Mesenteric fat pad (tissue), 1 donor: Measurements from ENCODE around the gene TRDN. TPM values are rescaled to one million over a fixed set of nuclear protein-coding genes. Genes with fewer than 3 reads are reported as not detected.

Experiments used
- DNase-seq: peaks from one replicate; pipeline ENCODE4 v3.0.0-alpha.2; 2020; ENCODE audit warnings: low spot score
- long read RNA-seq: library from polyadenylated mRNA; unstranded; transcript quantifications from one replicate; pipeline ENCODE4 v2.0.0, GENCODE V29; 2020
- total RNA-seq: library from RNA; stranded (reverse); fragmentation: NEBNext Ultra II Directional; extraction: Animal tissue kit (Norgen Biotek cat#: 25700); gene quantifications from one replicate; pipeline ENCODE4 v1.2.1, GENCODE V29; 2021
- donor health status: DM: yes; HTN: yes; CAD: no.

Gene TRDN, protein sequence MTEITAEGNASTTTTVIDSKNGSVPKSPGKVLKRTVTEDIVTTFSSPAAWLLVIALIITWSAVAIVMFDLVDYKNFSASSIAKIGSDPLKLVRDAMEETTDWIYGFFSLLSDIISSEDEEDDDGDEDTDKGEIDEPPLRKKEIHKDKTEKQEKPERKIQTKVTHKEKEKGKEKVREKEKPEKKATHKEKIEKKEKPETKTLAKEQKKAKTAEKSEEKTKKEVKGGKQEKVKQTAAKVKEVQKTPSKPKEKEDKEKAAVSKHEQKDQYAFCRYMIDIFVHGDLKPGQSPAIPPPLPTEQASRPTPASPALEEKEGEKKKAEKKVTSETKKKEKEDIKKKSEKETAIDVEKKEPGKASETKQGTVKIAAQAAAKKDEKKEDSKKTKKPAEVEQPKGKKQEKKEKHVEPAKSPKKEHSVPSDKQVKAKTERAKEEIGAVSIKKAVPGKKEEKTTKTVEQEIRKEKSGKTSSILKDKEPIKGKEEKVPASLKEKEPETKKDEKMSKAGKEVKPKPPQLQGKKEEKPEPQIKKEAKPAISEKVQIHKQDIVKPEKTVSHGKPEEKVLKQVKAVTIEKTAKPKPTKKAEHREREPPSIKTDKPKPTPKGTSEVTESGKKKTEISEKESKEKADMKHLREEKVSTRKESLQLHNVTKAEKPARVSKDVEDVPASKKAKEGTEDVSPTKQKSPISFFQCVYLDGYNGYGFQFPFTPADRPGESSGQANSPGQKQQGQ
- 0.77 TPM for total RNA-seq
- long read RNA-seq = 0 reads

DNA sequence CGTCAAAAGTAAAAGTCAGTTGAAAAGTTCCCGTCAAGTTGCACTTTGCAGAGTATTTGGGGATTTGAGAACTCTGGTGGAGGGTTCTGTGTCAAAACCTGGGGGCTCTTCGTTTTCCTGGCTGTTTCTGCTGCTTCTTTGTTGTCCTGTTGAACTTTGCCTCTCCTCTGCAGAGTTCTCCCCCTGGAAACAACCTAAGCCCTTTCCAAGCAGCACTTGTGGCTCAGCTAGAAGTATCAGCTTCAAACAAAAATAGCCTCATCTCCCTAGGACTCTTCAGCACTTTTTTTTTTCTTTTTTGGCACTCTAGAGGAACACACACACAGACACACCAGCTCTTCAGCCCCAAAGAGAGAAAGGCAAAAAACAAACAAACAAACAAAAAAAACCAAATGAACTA lies at the start of gene TRDN:
TRDN (minus strand) TSS at position 169 of the 400 bp plus-strand sequence. CDS start 175 bp downstream, outside the sequence.
- DNase-seq = no peak

DNA sequence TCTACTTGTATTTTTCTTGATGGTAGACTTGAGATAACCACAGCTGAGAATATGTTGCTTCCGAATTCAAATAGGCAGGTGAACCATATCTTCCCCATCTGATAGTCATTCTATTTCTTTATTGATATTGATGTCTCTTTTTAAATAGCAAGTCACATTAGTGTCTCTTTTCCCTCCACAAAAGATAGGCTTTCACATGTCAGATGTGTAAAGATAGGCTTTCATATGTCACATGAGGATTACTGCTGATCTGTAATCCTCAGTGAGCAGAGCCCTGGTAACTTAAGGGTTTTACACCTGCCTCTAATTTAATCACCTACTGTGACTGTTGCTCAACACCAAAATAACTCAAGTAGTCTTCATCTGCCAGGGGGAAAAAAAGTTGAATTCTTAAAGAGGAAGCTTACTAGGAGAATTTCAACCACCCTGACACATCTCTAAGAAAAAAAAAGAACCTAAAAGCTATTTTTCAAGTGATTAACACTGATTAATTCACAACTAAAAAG lies 45.3 kb upstream of the TRDN start:
- no peak for DNase-seq

DNA sequence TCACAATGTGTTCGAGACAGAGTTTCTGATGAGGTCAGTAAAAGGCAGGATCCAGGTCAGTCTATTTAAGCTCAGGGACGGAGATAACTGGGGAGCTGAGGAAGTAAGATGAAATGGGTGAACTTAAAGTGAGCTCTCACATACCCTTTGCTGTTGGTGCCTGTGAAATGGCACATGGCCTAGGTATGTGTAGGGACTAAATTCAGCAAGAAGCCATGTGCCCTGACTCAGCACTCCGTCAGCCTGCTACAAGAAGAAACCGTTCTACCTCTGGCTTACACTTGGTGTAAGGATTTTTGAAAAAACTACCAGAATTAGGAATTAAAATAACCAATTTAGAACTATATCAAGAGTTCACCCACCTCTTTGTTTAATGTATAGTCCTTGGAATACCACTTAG lies 41.1 kb upstream of the TRDN start:
- no peak for DNase-seq

DNA sequence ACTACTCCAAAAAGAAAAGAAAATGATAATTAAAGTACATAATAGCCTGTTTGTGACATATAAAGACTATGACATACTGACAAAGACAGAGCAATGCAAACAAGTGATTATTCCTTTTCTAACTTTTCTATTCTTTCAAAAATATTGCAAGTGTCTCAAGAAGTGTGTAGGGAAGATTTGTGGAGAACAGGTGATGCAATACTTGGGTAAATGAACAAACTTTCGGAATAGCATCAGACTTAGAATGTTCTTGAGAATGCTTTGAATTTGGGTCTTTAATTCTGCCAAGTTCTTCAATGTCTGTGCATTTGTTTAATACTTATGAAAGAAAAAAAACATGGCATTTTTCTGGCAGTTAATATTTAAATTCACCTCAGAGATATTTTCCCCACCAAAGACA lies 40.0 kb upstream of the TRDN start:
- no peak for DNase-seq

DNA sequence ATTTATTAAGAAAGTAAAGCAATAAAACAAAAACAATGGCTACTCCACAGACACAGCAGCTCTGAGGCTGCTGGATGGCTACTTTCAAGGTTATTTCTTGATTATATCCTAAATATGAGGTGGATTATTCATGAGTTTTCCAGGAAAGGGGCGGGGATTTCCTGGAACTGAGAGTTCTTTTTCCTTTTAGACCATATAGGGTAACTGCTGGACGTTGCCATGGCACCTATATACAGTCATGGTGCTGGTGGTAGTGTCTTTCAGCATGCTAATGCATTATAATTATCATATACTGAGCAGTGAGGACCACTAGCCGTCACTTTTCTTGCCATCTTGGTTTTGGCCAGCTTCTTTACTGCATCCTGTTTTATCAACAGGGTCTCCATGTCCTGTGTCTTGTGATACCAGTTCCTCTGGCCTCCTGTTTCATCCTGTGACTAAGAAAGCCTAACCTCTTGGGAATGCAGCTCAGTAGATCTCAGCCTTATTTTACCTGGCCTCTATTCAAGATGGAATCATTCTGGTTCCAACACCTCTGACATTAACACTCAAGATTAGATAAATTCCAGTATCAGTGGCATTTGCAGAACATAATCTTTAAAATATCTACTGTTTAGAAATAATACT lies 32.3 kb upstream of the TRDN start:
- no peak for DNase-seq

DNA sequence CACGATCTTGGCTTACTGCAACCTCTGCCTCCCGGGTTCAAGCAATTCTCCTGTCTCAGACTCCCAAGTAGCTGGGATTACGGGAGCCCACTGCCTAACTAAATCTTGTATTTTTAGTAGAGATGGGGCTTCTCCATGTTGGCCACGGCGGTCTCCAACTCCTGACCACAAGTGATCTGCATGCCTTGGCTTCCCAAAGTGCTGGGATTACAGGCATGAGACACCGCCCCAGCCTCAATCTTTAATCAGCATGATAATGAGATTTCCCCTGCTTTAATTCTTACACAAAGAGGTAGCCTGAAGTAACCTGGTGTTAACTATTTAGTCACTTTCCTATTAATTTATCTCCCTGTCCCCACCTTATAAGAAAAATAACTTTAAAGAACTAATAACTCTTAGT lies 31.3 kb upstream of the TRDN start:
- DNase-seq = no peak

DNA sequence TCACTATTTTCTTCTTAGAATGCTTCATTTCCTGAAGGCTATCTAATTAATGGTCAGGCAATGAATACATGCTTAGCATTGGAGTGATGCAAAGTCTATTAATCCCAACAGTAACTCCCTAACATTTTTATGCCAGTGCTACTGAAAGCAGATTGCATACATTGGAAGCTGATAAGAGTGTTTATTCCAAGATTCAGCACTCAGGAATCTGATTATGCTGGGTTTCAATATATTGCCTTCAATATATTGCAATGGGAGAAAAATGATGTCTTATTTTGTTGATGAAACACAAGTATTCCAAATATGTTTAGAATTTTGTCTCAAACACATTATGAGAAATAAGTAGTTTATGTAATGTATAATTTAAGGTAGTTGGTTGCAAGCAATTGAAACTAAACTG lies 26.7 kb upstream of the TRDN start:
- DNase-seq = no peak

DNA sequence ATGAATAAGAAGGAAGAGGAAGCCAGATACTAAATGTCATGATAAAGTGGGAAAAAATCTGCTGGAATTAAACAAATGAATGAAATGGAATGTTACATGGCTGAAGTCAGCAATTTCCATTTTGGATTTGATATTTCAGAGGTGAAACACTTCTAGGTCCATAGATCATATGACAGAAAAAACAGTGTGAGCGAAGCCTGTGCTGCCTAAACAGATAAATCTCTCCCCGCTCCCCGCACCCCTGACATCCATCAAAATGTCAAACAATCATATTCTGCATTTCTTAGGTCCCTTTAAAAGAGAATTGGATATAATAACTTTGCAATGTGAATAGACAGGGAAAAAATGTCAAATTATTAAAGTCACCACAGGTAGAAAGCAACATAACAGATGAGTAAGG lies 26.0 kb upstream of the TRDN start:
- DNase-seq = no peak

DNA sequence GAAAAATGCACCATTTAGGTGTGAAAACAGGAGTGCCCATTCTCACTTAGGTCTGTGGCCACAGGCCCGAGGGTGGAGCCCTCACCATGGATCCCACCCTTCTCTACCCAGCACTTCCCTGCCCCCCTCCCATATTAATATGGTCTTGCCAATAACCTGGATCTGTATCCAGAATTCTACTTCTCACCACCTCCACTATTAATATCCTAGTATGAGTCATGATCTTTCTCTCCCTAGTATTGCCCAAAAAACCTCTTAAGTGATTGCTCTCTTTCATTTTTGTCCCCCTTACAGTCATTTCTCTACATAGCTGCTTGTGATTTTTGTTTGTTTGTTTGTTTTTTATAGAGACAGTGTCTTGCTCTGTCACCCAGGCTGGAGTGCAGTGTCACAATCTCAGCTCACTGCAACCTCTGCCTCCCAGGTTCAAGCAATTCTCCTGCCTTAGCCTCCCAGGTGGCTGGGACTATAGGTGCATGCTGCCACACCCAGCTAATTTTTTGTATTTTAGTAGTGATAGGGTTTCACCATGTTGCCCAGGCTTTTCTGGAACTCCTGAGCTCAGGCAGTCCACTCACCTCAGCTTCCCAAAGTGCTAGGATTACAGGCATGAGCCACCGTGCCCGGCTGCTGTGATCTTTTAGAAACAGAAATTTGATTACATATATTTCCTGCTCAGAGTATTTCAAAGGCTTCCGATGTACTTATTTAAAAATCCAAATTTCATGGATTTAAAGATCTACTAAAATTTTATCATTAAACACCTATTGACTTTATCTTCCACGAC lies 24.5 kb upstream of the TRDN start:
- no peak for DNase-seq

DNA sequence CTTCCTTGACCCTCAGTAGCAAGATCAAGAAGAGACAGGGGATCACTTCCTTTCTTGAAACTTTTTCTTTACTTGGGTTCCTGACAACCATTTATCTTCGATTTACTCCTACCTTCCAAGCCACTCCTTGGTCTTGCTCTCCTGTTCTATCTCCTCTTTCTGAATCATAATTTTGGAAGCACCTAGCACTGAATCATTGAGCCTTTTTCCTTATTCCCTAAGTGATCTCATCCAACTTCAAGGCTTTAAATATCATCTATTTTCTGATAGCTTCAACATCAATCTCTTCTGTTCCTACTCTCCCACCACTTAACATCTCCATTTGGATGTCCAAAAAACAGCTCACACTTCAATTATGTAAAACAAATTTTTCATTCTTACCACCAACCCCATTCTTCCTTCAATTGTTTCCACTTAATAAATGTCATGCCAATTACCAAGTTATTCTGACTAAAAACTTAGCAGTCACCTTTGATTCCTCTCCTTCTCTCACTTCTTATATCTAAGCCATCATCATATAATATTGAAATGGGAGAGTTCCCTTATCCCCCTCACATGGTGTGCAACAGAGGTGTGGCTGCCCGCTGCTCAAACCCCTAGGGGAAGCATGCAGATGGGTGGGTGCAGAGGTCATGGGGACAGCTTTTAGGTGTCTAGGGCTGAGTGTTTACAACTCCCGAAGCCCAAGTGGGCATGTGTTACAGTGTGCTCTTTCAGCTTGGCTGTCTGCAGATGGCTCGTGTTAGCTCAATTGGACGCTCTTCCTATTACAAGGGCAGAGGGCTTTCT lies 23.4 kb upstream of the TRDN start:
- no peak for DNase-seq

DNA sequence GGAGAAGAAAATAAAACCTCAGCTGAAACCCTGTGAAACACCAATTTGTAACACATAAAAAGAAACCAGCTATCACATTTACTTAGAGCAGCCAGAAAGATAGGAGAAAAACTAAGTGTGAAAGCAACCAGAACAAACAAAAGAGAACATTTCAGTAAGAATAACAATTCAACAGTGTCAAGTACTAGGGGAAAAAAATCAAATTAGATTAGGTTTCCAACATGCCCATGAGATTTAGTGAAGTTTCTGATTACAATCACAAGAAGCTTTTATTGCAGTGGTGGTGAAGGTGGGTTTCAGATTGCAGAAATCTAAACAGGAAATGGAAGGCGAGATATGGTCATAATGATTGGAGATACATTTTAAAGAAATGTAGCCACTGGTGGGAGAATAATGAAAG lies 22.1 kb upstream of the TRDN start:
- DNase-seq = no peak

DNA sequence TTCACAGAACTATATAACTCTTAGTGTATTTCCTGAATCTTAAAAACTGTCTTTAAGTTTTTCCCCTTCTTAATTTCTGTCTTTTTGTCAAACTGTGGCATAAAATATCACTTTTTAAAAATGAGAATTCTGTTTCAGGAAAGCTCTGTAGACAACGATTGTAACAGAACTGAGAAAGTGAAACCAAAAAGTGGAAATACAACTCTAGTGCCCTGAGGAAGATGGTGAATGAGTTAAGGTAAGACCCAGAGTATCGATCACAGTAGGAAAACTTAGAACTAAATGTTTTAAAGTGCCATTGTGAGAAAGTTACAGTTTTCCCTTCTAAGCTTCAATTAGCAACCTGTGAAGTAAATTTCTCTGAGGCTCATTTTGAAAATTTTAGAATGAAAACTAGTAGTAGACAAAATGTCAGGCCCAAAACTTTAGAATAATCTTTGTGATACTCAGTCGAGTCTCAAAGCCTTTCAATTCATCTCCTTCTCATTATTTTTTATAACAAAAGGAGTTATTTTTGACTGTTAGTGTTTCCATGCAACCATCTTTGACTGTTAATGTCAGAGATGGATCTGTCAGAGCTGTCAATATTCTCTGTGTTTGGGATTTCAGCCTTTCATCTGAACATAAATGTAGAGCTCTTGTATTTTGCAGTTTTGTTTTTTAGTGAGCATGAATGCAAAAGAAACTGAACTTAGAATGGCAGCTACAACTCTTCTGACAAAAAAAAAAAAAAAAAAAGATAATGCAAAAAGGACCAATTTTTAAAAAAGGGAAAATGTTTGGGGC lies 19.0 kb upstream of the TRDN start:
- DNase-seq = no peak

DNA sequence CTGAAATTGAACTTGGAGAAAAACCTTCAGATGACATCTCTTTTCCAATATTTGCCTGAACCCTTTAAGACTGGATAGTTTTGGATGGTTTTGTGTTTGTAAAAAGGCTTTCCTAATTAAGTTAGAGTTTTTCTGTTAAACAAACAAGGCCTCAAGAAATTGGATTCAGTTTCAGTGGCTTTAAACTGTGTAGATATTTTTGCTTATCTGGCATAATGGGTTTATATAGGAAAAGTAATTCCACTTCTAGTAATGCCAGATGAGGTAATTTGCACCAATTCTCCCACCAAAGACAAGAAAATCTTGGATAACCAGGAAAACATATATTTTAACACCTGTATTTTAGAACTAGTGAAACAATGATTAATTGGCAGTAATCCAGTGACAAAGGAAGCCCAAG lies 12.0 kb upstream of the TRDN start:
- DNase-seq = no peak

DNA sequence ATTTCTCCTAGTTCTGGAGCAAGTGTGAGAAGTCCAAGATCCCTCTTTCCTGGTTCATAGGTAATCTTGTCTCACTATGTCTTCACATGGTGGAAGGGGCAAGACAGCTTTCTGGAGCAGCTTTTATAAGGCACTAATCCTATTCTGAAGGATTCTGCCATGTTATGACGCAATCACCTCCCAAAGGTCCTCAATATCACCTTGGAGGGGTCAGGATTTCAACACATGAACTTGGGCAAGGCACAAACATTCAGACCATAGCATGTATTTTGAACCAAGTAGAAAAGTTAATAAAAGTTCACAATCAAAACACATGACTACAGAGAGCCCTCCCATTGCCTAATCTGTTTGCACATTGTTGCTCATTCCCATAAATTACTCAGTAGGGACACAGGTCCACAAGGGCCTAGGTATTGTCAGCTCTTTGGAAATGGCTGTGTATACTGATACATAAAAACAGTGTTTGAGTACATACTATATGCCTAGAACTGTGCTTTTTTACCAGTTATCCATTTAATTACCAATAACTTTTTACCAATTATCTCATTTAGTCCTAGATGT lies 11.3 kb upstream of the TRDN start:
- no peak for DNase-seq

DNA sequence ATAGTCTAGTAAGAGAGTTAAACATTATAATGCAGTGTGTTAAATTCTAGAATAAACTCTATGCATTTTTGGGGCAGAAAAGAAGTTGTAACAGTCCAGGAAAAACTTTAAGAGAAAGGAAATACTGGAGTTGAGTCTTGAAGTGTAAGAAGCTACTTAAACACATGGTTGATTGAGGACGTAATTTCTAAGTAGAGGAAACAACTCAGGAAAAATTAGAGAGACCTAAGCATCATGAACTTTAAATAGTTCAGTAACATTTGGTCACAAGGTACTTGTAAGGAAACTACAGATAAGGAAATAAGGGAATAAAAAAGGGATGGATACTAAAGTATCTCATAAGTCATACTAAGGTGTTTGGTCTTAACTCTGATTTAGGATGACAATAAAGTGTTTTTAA lies 4.7 kb upstream of the TRDN start:
- DNase-seq = no peak

DNA sequence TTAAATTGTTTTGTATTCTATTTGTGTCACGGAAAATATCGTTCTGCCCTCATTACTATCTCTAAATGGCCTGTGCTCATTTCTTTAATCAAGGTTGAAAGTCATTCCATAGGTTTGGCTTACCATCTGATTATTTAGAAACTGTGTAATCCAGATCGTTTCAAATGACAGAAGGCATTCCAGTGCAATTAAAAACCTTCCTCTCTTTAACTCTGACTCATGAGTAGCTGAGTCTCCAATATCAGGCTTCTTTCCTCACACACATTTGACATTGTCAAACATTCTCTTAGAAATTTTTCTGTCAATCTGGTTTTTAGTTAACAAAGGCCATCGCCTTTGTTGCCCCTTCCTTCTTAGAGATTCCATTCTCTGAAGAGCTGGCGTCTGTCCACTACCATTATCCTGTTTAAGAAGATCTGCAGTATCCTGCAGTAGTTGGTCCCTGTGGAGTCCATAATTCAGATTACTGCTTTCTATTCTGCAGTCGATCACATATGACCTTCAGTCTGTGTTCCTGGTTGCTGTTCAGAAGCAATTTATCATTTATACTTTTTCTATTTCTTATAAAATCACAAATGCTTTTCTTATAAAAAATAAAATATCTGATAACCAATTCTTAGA lies 3.9 kb upstream of the TRDN start:
- no peak for DNase-seq

DNA sequence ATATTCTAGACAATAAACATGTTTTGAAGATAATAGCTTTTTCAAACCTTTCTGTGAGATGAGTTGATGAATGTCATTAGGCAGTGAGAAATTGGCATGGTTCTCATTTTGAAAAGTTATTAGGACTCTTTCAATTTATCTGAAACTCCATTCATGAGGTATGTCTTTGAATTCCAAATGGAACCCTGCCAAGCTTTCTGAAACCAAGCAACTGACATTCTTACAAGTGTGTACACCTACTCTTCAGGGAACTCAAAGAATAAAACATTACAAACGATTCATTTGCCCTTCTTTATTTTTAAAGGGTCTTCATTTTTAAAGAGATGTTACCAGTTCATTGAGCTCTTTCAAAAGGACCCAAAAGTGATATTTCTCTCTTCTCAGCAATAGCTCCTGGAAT lies 2.1 kb upstream of the TRDN start:
- no peak for DNase-seq

DNA sequence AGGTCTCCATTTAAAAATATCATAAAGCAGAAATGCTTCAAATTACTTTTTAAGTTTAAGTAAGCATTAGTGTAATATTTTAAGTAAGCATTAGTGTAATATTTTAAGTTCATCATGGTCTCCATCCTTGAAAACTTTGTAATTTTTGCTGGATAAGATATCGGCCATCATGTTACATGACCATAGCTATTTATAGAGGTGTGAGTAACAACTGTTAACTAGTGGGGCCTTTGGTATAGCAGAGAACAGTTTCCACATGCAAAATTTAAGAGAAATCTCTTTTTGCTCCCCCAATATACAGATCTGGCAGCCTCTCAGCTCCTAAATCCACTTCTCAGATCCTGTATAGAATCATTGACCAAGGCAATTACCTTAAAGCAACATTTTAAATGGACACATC lies 468 bp downstream of the TRDN start:
- DNase-seq = no peak

DNA sequence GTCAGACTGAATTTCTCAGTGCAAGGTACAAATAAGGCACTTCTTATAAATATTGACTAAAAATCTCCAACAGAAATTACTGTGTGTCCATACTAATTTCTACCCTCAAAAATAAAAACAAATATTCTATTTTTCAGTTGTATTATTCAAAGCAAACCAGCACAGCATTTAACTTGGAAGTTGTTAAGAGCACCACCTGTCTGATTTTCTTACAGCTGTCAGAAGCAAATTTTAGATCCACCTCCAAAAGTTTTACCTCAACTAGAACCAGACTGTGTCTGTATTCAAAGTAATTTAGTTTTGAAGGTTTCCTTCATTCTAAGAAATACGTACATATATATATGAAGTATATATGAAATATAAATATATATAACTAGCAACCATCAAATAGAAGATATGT lies 1.2 kb downstream of the TRDN start:
- DNase-seq = no peak
